ENCODE results near the gene POLDIP2.

DNA sequence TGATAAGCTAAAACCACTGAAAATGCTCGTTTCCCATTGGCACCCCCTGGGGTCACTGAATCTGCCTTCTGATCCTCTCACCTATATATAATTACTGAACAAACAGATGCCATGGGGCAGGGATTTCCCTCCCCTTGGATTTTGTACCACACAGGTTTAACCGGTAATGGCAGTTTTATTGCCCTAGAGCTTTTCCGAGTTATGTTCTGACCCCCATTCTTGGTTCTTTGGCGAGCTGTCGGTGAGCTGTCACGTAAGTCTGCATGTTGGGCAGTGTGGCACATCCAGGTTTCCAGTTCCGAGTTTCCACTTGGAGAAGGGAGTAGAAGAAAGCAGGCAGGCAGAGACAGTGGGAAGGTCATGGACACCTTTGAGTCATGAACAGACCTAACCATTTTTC is 31.2 kb downstream of the POLDIP2 start:
- TF ChIP-seq, protein P1, sequence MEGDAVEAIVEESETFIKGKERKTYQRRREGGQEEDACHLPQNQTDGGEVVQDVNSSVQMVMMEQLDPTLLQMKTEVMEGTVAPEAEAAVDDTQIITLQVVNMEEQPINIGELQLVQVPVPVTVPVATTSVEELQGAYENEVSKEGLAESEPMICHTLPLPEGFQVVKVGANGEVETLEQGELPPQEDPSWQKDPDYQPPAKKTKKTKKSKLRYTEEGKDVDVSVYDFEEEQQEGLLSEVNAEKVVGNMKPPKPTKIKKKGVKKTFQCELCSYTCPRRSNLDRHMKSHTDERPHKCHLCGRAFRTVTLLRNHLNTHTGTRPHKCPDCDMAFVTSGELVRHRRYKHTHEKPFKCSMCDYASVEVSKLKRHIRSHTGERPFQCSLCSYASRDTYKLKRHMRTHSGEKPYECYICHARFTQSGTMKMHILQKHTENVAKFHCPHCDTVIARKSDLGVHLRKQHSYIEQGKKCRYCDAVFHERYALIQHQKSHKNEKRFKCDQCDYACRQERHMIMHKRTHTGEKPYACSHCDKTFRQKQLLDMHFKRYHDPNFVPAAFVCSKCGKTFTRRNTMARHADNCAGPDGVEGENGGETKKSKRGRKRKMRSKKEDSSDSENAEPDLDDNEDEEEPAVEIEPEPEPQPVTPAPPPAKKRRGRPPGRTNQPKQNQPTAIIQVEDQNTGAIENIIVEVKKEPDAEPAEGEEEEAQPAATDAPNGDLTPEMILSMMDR (conservative IDR thresholded peaks at IDR 0.05 in 1 of 2, IDR thresholded peaks at IDR 0.05 in 1 of 2; ENCODE audit: low read depth in 1 of 2, low read length in 2 of 2), result no peak
- no peak for TF ChIP-seq EZH2 (IDR thresholded peaks at IDR 0.05; ENCODE audit: low read length, missing control alignments)

Data from fibroblast of lung (primary cell).